Body of pancreas (tissue), 4 donors: ENCODE measurements around the gene ILDR2. TPM values are rescaled to one million over a fixed set of nuclear protein-coding genes. Genes with fewer than 3 reads are reported as not detected.

Experiments used
- ATAC-seq: fragments of 150-250 bp; one replicate; pipeline ENCODE4 v1.9.1; 2016
- DNase-seq, 4 donors: peaks; one replicate each; pipeline ENCODE4 v3.0.0-alpha.2; 2019
- H3K27ac ChIP-seq, 4 donors: fragments of 200-600 bp; sonication (generic); 1 replicate in 3 of 4; 2 replicates in 1 of 4; pipeline versions ENCODE4 v1.5.1 to v1.6.1; 2016 to 2019; ENCODE audit warnings: mild to moderate bottlenecking in 1 of 4, mixed read lengths in 1 of 4, moderate library complexity in 1 of 4
- H3K27me3 ChIP-seq, 2 donors: fragments of 200-600 bp; sonication (generic); one replicate each; pipeline ENCODE4 v1.6.0; 2016; ENCODE audit warnings: mild to moderate bottlenecking in 1 of 2
- H3K36me3 ChIP-seq, 2 donors: fragments of 200-600 bp; sonication (generic); replicated peaks in 1 of 2; 2 replicates each; pipeline ENCODE4 v1.5.1; 2016; ENCODE audit warnings: low read depth in 2 of 2; ENCODE audit not compliant: insufficient read depth in 1 of 2
- H3K4me1 ChIP-seq: fragments of 200-600 bp; sonication (generic); one replicate; pipeline ENCODE4 v1.6.0; 2016
- H3K4me3 ChIP-seq, 2 donors: fragments of 200-600 bp; sonication (generic); 1 replicate in 1 of 2; 2 replicates in 1 of 2; pipeline ENCODE4 v1.5.1; 2016 to 2019
- H3K9me3 ChIP-seq, 3 donors: fragments of 200-600 bp; sonication (generic); 1 replicate in 2 of 3; 2 replicates in 1 of 3; pipeline ENCODE4 v1.5.1; 2016
- CTCF ChIP-seq, 7 experiments: fragments of 450-650 bp in 4 of 7; fragments of 200-600 bp in 3 of 7; sonication (generic) in 3 of 7; IDR thresholded peaks; one replicate each; pipeline ENCODE4 v1.5.1; 2016 to 2019; ENCODE audit warnings: antibody characterized with exemption in 7 of 7
- POLR2A ChIP-seq, 3 donors: fragments of 450-650 bp; IDR thresholded peaks; one replicate each; pipeline ENCODE4 v1.6.1; 2016; ENCODE audit warnings: antibody characterized with exemption in 3 of 3, mild to moderate bottlenecking in 2 of 3
- WGBS, 2 donors: methylation state at CpG; one replicate each; pipeline ENCODE4 v1.1.5; 2017; 5-methylcytosine and 5-hydroxymethylcytosine counted together
- intact Hi-C: fragments of 100-400 bp; cut with DNase I; formaldehyde crosslinking; loops from one replicate; pipeline ENCODE4 v1.15.1; 2023
- total RNA-seq, 2 donors: library from RNA; depleted of rRNA; stranded (reverse); fragments of >200 nt; gene quantifications; one replicate each; pipeline ENCODE4 v1.1.0, GENCODE V29; 2016

The ILDR2 gene
- total RNA-seq, 2 donors from 2014 or later, result 0.52 to 0.66 TPM

- ATAC-seq, result no peak
- 48 to 66% methylated on average over 1 of the region's 1 CpG for WGBS, 2 donors
Measured at GRCh38 chr1:166980383-166980782, 5.0 kb upstream of the ILDR2 start.

GRCh38 chr1:166978821-166979220 lies 3.5 kb upstream of the ILDR2 start:
- DNase-seq (no peak), ATAC-seq (no peak)
- H3K27ac ChIP-seq, result no peak overlapping the region
- H3K4me1 ChIP-seq, result no peaks in the 10 kb centered on the region
- H3K27me3 ChIP-seq, result no peaks in the 10 kb centered on the region
- intact Hi-C loops, result no loop called here
- TF ChIP-seq POLR2A (IDR thresholded peaks at IDR 0.05) (no peak), CTCF (IDR thresholded peaks at IDR 0.05) (no peak)
- 31 to 52% methylated on average over 1 of the region's 1 CpG for WGBS, 2 donors
- no peaks in the 10 kb centered on the region for H3K9me3 ChIP-seq
- no peaks in the 10 kb centered on the region for H3K36me3 ChIP-seq
- no peak overlapping the region for H3K4me3 ChIP-seq

More at GRCh38 chr1:166980383-166980782, 5.0 kb upstream of the ILDR2 start:
- no peaks in the 10 kb centered on the region for H3K9me3 ChIP-seq
- no peak for DNase-seq
- no peaks in the 10 kb centered on the region for H3K27me3 ChIP-seq
- TF ChIP-seq POLR2A (IDR thresholded peaks at IDR 0.05), result no peak
- no peak for TF ChIP-seq CTCF (IDR thresholded peaks at IDR 0.05)
- H3K27ac ChIP-seq, result no peak overlapping the region
- no peaks in the 10 kb centered on the region for H3K36me3 ChIP-seq
- no peaks in the 10 kb centered on the region for H3K4me1 ChIP-seq
- no peak overlapping the region for H3K4me3 ChIP-seq
- intact Hi-C loops, result no loop called here

GRCh38 chr1:166977951-166978350 lies 2.6 kb upstream of the ILDR2 start:
- 83 to 93% methylated on average over 2 of the region's 2 CpGs for WGBS, 2 donors
- Histone ChIP-seq H3K27ac (no peak overlapping the region), H3K4me1 (no peaks in the 10 kb centered on the region), H3K4me3 (no peak overlapping the region), H3K27me3 (no peaks in the 10 kb centered on the region), H3K9me3 (no peaks in the 10 kb centered on the region), H3K36me3 (no peaks in the 10 kb centered on the region)
- DNase-seq, result no peak
- TF ChIP-seq POLR2A (IDR thresholded peaks at IDR 0.05) (no peak), CTCF (IDR thresholded peaks at IDR 0.05) (no peak)
- no peak for ATAC-seq
- intact Hi-C loops, result no loop called here

- no peaks in the 10 kb centered on the region for H3K36me3 ChIP-seq
- no peak overlapping the region for H3K27ac ChIP-seq
- WGBS, 2 donors, result 1 to 3% methylated on average over 15 to 17 of the region's 17 CpGs
- intact Hi-C loops, result no loop called here
- H3K4me1 ChIP-seq, result no peaks in the 10 kb centered on the region
- H3K27me3 ChIP-seq, result no peaks in the 10 kb centered on the region
- TF ChIP-seq CTCF (IDR thresholded peaks at IDR 0.05) (no peak), POLR2A (IDR thresholded peaks at IDR 0.05) (no peak)
- H3K9me3 ChIP-seq, result no peaks in the 10 kb centered on the region
- ATAC-seq (no peak), DNase-seq (peak in 2 of 4 donors; percentile 9 to 12)
- no peak overlapping the region for H3K4me3 ChIP-seq
Measured at GRCh38 chr1:166974647-166975345, 544 bp downstream of the ILDR2 start.

- no peak for ATAC-seq
- Histone ChIP-seq H3K36me3 (no peaks in the 10 kb centered on the region), H3K4me3 (no peak overlapping the region), H3K27me3 (no peaks in the 10 kb centered on the region), H3K4me1 (no peaks in the 10 kb centered on the region), H3K27ac (no peak overlapping the region), H3K9me3 (no peaks in the 10 kb centered on the region)
- intact Hi-C loops, result no loop called here
- DNase-seq, result no peak
- WGBS, 2 donors, result 32 to 43% methylated on average over 2 of the region's 2 CpGs
- TF ChIP-seq CTCF (IDR thresholded peaks at IDR 0.05) (no peak), POLR2A (IDR thresholded peaks at IDR 0.05) (no peak)
Measured at GRCh38 chr1:166972826-166973225, 2.5 kb downstream of the ILDR2 start.
